NCI-H748 treated with DMSO at 0.1 percent for 48 hours (cell line): Measurements from ENCODE around the gene PIGR.

Source experiments
- DNase-seq: peaks from one replicate; lab custom pipeline; 2025; lab: John Stamatoyannopoulos, UW

The PIGR gene

GRCh38 chr1:206890125-206891060, 55.9 kb downstream of the PIGR start:
- no peak for DNase-seq

DNA sequence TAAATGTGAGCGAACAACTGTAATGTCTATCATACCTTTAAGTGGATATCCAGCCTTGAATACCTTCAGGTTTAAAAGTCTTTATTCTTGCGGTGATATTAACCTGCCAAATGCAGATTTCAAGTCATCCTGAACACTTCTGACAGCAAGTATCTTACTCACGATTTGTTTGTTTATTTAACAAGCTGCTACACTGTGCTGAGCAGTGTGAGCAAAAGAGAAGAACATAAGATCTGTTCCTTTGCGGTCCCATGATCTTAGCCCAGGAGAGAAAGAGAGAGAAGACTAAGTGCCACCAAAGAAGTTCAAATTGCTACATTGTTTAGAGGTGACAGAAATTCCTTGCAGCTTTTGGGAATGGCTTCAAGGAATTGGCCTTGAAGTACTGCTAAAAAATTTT, 58.6 kb downstream of the PIGR start:
- no peak for DNase-seq

DNA sequence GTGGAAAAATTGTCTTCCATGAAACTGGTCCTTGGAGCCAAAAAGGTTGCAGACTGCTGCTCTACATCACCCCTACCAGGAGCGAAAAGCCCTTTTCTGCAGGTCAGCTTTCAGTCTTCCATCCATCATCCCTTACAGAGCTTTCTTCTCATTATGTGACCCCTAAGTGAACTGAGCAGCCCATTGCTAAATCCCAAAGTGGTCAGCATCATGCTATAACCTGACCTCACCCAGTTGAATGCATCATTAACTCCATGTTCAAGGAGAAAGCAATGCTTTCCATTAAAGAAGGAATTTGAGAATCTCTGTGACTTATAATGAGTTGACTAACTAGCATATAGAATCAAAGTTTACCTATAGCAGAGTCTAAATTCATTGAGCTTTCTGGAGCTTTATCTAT, 59.4 kb downstream of the PIGR start:
- DNase-seq = no peak

- DNase-seq = no peak
Measured at GRCh38 chr1:206885341-206886060, 60.8 kb downstream of the PIGR start.

GRCh38 chr1:206883876-206884275, 62.4 kb downstream of the PIGR start:
- no peak for DNase-seq

DNA sequence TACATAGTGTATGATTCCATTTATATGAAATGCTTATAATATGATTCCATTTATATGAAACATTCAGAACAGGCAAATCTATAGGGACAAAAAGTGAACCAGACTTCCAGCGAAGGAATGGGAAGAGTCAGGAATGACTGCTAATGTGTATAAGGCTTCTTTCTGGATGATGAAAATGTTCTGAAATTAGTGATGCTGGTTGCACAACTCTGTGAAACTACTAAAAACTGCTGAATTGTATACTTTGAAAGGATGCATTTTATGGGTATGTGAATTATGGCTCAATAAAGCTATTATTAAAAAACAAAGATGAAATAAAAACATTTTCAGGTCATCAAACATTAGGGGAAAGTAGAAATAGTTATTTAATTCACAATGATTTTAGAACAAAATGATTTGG, 63.1 kb downstream of the PIGR start:
- DNase-seq = no peak

- no peak for DNase-seq
Measured at GRCh38 chr1:206882555-206882954, 63.7 kb downstream of the PIGR start.

- no peak for DNase-seq
Measured at GRCh38 chr1:206880314-206880713, 66.0 kb downstream of the PIGR start.
